GM12878 (cell line): ENCODE measurements around the gene WNK1.

Experiments
- CTCF ChIP-seq, 3 experiments: IDR thresholded peaks in 2 of 3; conservative IDR thresholded peaks in 1 of 3; 2 replicates each; pipeline ENCODE4 v1.5.1; 2011; ENCODE audit warnings: low read depth in 3 of 3, low read length in 3 of 3, mild to moderate bottlenecking in 3 of 3, control low read depth in 2 of 3, moderate library complexity in 2 of 3, inconsistent platforms in 1 of 3, mixed read lengths in 1 of 3; ENCODE audit not compliant: control insufficient read depth in 2 of 3, insufficient read depth in 1 of 3; ENCODE audit errors: extremely low read depth in 1 of 3
- EP300 ChIP-seq, 2 experiments: fragments of 150-350 bp in 1 of 2; IDR thresholded peaks; 2 replicates each; pipeline ENCODE4 v1.6.1; 2011 to 2012; ENCODE audit warnings: low read depth in 2 of 2, low read length in 2 of 2, borderline replicate concordance in 1 of 2, improper control_type of control experiment in 1 of 2, inconsistent platforms in 1 of 2; ENCODE audit not compliant: control insufficient read depth in 1 of 2
- HCFC1 ChIP-seq: fragments of 150-350 bp; IDR thresholded peaks from 2 replicates; pipeline ENCODE4 v1.6.1; 2014; ENCODE audit warnings: low read length
- JUNB ChIP-seq: IDR thresholded peaks from 2 replicates; pipeline ENCODE4 v1.6.1; 2016; ENCODE audit warnings: antibody characterized with exemption, mild to moderate bottlenecking
- POLR2AphosphoS5 ChIP-seq: IDR thresholded peaks from 2 replicates; pipeline ENCODE4 v1.6.1; 2011; ENCODE audit warnings: mild to moderate bottlenecking, low read length, inconsistent platforms
- ZNF274 ChIP-seq: IDR thresholded peaks from one replicate; pipeline ENCODE4 v1.8.0; 2011; ENCODE audit not compliant: insufficient read length, insufficient read depth

- TF ChIP-seq EP300 (IDR thresholded peaks at IDR 0.05; ENCODE audit: borderline replicate concordance in 1 of 2, control insufficient read depth in 1 of 2, low read depth in 2 of 2, low read length in 2 of 2) (no peak), CTCF (IDR thresholded peaks at IDR 0.05 in 2 of 3, conservative IDR thresholded peaks at IDR 0.05 in 1 of 3; ENCODE audit: control insufficient read depth in 2 of 3, extremely low read depth in 1 of 3, insufficient read depth in 1 of 3, low read depth in 3 of 3, low read length in 3 of 3) (no peak), JUNB (no peak), HCFC1 (no peak), POLR2AphosphoS5 (no peak), ZNF274 (no peak)
Measured at GRCh38 chr12:761256-761655, 8.9 kb downstream of the WNK1 start.
